ENCODE data around the gene BCAN. TPM values are rescaled to one million over a fixed set of nuclear protein-coding genes. Genes with fewer than 3 reads are reported as not detected.
A peak's percentile ranks its signal among the peaks of the same experiment; 100 is the strongest.

The BCAN gene
- total and polyA plus RNA-seq, 2 of the 8 experiments (the other 6 are each of a cell fraction or from before 2014, with no cell fraction given): 4.5 to 24.0 TPM

DNA sequence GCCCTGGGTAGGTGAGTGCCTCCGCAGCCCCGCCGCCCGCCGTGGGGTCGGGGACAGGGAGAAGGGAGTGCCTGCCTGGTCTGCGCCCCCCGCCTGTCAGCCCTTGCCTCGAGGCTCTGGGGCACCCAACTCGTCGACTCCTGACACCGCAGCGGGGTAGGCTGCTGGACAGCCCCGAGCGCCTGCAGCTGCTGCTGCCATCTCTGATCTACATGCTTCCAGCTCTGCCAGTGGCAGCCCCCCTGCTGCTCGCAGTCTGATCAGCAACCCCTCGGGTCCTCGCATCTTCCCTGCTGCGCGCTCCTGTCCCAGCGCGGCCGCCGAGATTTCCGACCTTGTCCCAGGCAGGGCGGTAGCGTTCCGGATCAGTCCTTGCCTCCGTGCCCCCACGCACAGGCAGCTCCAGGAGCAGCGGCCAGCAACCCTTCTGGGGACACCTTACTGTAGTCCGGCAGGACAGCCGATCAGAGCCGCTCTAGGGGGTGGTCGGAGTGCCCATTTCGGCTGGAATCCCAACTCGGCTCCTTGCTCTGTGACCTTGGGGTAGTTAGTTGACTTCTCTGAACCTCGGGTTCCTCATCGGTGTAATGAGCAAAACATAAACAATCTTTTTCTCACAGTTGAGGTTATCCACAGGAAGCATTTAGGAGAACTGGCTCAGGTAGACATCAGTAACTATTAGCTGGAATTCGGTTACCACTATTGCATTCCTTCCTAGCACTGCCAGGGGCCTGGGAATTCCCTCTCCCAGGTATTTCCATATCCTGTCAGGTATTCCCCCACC, 540 bp downstream of the BCAN start (continued):
- TF ChIP-seq BACH1 (IDR thresholded peaks at IDR 0.05; ENCODE audit: low read length) (no peak), EZH2 (IDR thresholded peaks at IDR 0.05; ENCODE audit: low read depth, low read length, severe bottlenecking) (peak; percentile 71), BRCA1 (IDR thresholded peaks at IDR 0.05; ENCODE audit: low read depth, low read length) (no peak), CBX8 (IDR thresholded peaks at IDR 0.05; ENCODE audit: borderline replicate concordance, low read depth, low read length) (no peak), CREB1 (IDR thresholded peaks at IDR 0.05) (no peak), POU5F1 (IDR thresholded peaks at IDR 0.05; ENCODE audit: low read depth, low read length) (no peak), JUN (IDR thresholded peaks at IDR 0.05; ENCODE audit: low read depth, low read length) (no peak), KDM5A (IDR thresholded peaks at IDR 0.05; ENCODE audit: low read length) (no peak), SIRT6 (IDR thresholded peaks at IDR 0.05; ENCODE audit: low read length) (no peak), SIN3A (conservative IDR thresholded peaks at IDR 0.05 in 1 of 2, IDR thresholded peaks at IDR 0.05 in 1 of 2; ENCODE audit: low read depth in 1 of 2, low read length in 2 of 2) (peak in 1 of 2 experiments; percentile 33; a peak in 1 of 4 replicates), BCL11A (IDR thresholded peaks at IDR 0.05; ENCODE audit: low read depth in 2 of 2, low read length in 2 of 2) (no peak), SP4 (IDR thresholded peaks at IDR 0.05; ENCODE audit: low read length) (no peak), TEAD4 (IDR thresholded peaks at IDR 0.05; ENCODE audit: low read depth, low read length) (peak; percentile 70; the same call in 1 of the 2 replicates), GTF2F1 (IDR thresholded peaks at IDR 0.05; ENCODE audit: borderline replicate concordance, low read depth, low read length) (no peak)
- TF ChIP-seq, protein P1, sequence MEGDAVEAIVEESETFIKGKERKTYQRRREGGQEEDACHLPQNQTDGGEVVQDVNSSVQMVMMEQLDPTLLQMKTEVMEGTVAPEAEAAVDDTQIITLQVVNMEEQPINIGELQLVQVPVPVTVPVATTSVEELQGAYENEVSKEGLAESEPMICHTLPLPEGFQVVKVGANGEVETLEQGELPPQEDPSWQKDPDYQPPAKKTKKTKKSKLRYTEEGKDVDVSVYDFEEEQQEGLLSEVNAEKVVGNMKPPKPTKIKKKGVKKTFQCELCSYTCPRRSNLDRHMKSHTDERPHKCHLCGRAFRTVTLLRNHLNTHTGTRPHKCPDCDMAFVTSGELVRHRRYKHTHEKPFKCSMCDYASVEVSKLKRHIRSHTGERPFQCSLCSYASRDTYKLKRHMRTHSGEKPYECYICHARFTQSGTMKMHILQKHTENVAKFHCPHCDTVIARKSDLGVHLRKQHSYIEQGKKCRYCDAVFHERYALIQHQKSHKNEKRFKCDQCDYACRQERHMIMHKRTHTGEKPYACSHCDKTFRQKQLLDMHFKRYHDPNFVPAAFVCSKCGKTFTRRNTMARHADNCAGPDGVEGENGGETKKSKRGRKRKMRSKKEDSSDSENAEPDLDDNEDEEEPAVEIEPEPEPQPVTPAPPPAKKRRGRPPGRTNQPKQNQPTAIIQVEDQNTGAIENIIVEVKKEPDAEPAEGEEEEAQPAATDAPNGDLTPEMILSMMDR (IDR thresholded peaks at IDR 0.05; ENCODE audit: control extremely low read depth in 1 of 3, insufficient read depth in 1 of 3, low read depth in 1 of 3, low read length in 3 of 3): no peak

Measured in H1 (cell line).